H9 (cell line): ENCODE measurements around the gene DCC. TPM values are rescaled to one million over a fixed set of nuclear protein-coding genes. Genes with fewer than 3 reads are reported as not detected.

Experiments used
- DNase-seq: peaks from one replicate; pipeline ENCODE4 v3.0.0-alpha.2; 2017
- H2AFZ ChIP-seq: one replicate; pipeline ENCODE4 v1.6.1; 2013; ENCODE audit warnings: mild to moderate bottlenecking, low read length, control low read depth, moderate library complexity
- H2AK5ac ChIP-seq: 2 replicates; pipeline ENCODE4 v1.6.1; 2013; ENCODE audit warnings: low read length, control low read depth, mixed read lengths; ENCODE audit not compliant: insufficient read length
- H2BK120ac ChIP-seq: one replicate; pipeline ENCODE4 v1.6.1; 2013; ENCODE audit warnings: low read depth, mild to moderate bottlenecking, low read length, control low read depth, inconsistent platforms; ENCODE audit not compliant: poor library complexity, severe bottlenecking
- H2BK12ac ChIP-seq: 2 replicates; pipeline ENCODE4 v1.6.1; 2013; ENCODE audit warnings: low read length, control low read depth, mixed read lengths, low read depth; ENCODE audit not compliant: insufficient read length
- H2BK15ac ChIP-seq: 2 replicates; pipeline ENCODE4 v1.6.1; 2013; ENCODE audit warnings: low read depth, low read length, control low read depth
- H2BK20ac ChIP-seq: one replicate; pipeline ENCODE4 v1.6.1; 2013; ENCODE audit warnings: low read depth, mild to moderate bottlenecking, low read length, control low read depth, inconsistent platforms; ENCODE audit not compliant: poor library complexity, severe bottlenecking
- H2BK5ac ChIP-seq: 2 replicates; pipeline ENCODE4 v1.6.1; 2013; ENCODE audit warnings: low read length, control low read depth, mixed read lengths; ENCODE audit not compliant: insufficient read length
- H3K14ac ChIP-seq: 2 replicates; pipeline ENCODE4 v1.6.1; 2013; ENCODE audit warnings: low read length, control low read depth; ENCODE audit not compliant: insufficient read depth
- H3K18ac ChIP-seq: 2 replicates; pipeline ENCODE4 v1.6.1; 2013; ENCODE audit warnings: low read depth, mild to moderate bottlenecking, mixed read lengths, low read length, control low read depth; ENCODE audit not compliant: insufficient read length
- H3K23ac ChIP-seq: 2 replicates; pipeline ENCODE4 v1.6.1; 2013; ENCODE audit warnings: low read length, control low read depth, mixed read lengths, low read depth; ENCODE audit not compliant: insufficient read length
- H3K23me2 ChIP-seq: 2 replicates; pipeline ENCODE4 v1.6.1; 2013; ENCODE audit warnings: low read depth, mild to moderate bottlenecking, mixed read lengths, low read length, control low read depth; ENCODE audit not compliant: insufficient read length, poor library complexity, severe bottlenecking
- H3K27ac ChIP-seq: 2 replicates; pipeline ENCODE4 v1.5.1; 2013; ENCODE audit warnings: low read length, control low read depth, mixed read lengths, low read depth; ENCODE audit not compliant: insufficient read length
- H3K27me3 ChIP-seq: 2 replicates; pipeline ENCODE4 v1.6.1; 2013; ENCODE audit warnings: low read length, control low read depth, inconsistent platforms; ENCODE audit not compliant: insufficient read depth
- H3K4ac ChIP-seq: 2 replicates; pipeline ENCODE4 v1.6.1; 2013; ENCODE audit warnings: low read depth, mild to moderate bottlenecking, control low read depth, inconsistent platforms, low read length, moderate library complexity
- H3K4me1 ChIP-seq: 2 replicates; pipeline ENCODE4 v1.6.1; 2013; ENCODE audit warnings: low read length, control low read depth, inconsistent platforms; ENCODE audit not compliant: insufficient read depth
- H3K4me2 ChIP-seq: 2 replicates; pipeline ENCODE4 v1.6.1; 2013; ENCODE audit warnings: low read length, control low read depth, mixed read lengths; ENCODE audit not compliant: insufficient read length, insufficient read depth
- H3K56ac ChIP-seq: 2 replicates; pipeline ENCODE4 v1.6.1; 2013; ENCODE audit warnings: low read depth, mild to moderate bottlenecking, mixed read lengths, low read length, control low read depth; ENCODE audit not compliant: insufficient read length
- H3K79me1 ChIP-seq: 2 replicates; pipeline ENCODE4 v1.6.1; 2013; ENCODE audit warnings: low read depth, mild to moderate bottlenecking, moderate library complexity, low read length, control low read depth, inconsistent platforms; ENCODE audit not compliant: insufficient read depth, poor library complexity, severe bottlenecking
- H3K79me2 ChIP-seq: 2 replicates; pipeline ENCODE4 v1.6.1; 2013; ENCODE audit warnings: low read length, control low read depth, inconsistent platforms; ENCODE audit not compliant: insufficient read depth
- H3K9ac ChIP-seq: 2 replicates; pipeline ENCODE4 v1.6.1; 2013; ENCODE audit warnings: low read length, control low read depth, mixed read lengths; ENCODE audit not compliant: insufficient read length; ENCODE audit errors: extremely low read depth
- H3K9me3 ChIP-seq: one replicate; pipeline ENCODE4 v1.6.1; 2013; ENCODE audit warnings: low read depth, low read length, inconsistent platforms; ENCODE audit not compliant: control insufficient read depth
- H3T11ph ChIP-seq: one replicate; pipeline ENCODE4 v1.6.1; 2013; ENCODE audit warnings: mild to moderate bottlenecking, low read length, control low read depth, inconsistent platforms
- H4K20me1 ChIP-seq: one replicate; pipeline ENCODE4 v1.6.1; 2013; ENCODE audit not compliant: control insufficient read depth, insufficient read length, insufficient read depth
- H4K5ac ChIP-seq: 2 replicates; pipeline ENCODE4 v1.6.1; 2013; ENCODE audit warnings: low read depth, mild to moderate bottlenecking, mixed read lengths, low read length, control low read depth; ENCODE audit not compliant: insufficient read length
- H4K8ac ChIP-seq: replicated peaks from 2 replicates; pipeline ENCODE4 v1.6.1; 2013; ENCODE audit warnings: low read length, control low read depth, mixed read lengths, low read depth; ENCODE audit not compliant: insufficient read length
- H4K91ac ChIP-seq: 2 replicates; pipeline ENCODE4 v1.6.1; 2013; ENCODE audit warnings: low read depth, mild to moderate bottlenecking, moderate library complexity, mixed read lengths, low read length, control low read depth; ENCODE audit not compliant: insufficient read length
- H3K27ac Mint-ChIP-seq, 3 experiments: 2 replicates in 2 of 3; 3 replicates in 1 of 3; pipeline ENCODE4 v1.8.0; 2020 to 2021; ENCODE audit warnings: mixed read lengths in 3 of 3, mild to moderate bottlenecking in 1 of 3, moderate library complexity in 1 of 3
- H3K27me3 Mint-ChIP-seq: 2 replicates; pipeline ENCODE4 v1.8.0; 2021; ENCODE audit warnings: low read depth, mild to moderate bottlenecking, moderate library complexity, mixed read lengths
- H3K36me3 Mint-ChIP-seq, 3 experiments: 2 replicates in 2 of 3; 3 replicates in 1 of 3; pipeline ENCODE4 v1.8.0; 2020 to 2021; ENCODE audit warnings: low read depth in 3 of 3, mixed read lengths in 3 of 3; ENCODE audit not compliant: insufficient read depth in 1 of 3
- H3K4me1 Mint-ChIP-seq, 2 experiments: 2 replicates each; pipeline ENCODE4 v1.8.0; 2020; ENCODE audit warnings: mixed read lengths in 2 of 2
- H3K4me3 Mint-ChIP-seq, 2 experiments: 2 replicates in 1 of 2; 3 replicates in 1 of 2; pipeline ENCODE4 v1.8.0; 2020 to 2021; ENCODE audit warnings: mild to moderate bottlenecking in 2 of 2, mixed read lengths in 2 of 2, moderate library complexity in 1 of 2
- H3K9me3 Mint-ChIP-seq, 2 experiments: 2 replicates in 1 of 2; 3 replicates in 1 of 2; pipeline ENCODE4 v1.8.0; 2020; ENCODE audit warnings: mild to moderate bottlenecking in 2 of 2, mixed read lengths in 2 of 2, moderate library complexity in 1 of 2
- CTCF ChIP-seq: fragments of 200-600 bp; sonication (generic); conservative IDR thresholded peaks from 3 replicates; pipeline ENCODE4 v1.8.0; 2021; ENCODE audit warnings: antibody characterized with exemption, mild to moderate bottlenecking
- WGBS: extraction: QIAGEN DNeasy Blood & Tissue Kit; methylation state at CpG from one replicate; pipeline ENCODE4 v1.1.7; 2013; ENCODE audit warnings: missing lambda C conversion rate, low lambda C conversion rate, mixed read lengths; ENCODE audit not compliant: insufficient read length; ENCODE audit errors: extremely low coverage; 5-methylcytosine and 5-hydroxymethylcytosine counted together
- total RNA-seq: library from RNA; stranded (reverse); gene quantifications from 2 replicates; pipeline ENCODE4 v1.2.1, GENCODE V29; 2021

Gene DCC
- total RNA-seq, 1 experiment from 2014 or later = 0.35 TPM

- H3K27ac Mint-ChIP-seq = no peak overlapping the region
- no peak overlapping the region for H2AK5ac ChIP-seq
- H2BK5ac ChIP-seq = no peak overlapping the region
- no peak overlapping the region for H3K14ac ChIP-seq
- H3K79me1 ChIP-seq = no peaks in the 10 kb centered on the region
- no peaks in the 10 kb centered on the region for H3K27me3 Mint-ChIP-seq
- peaks cover 0 to 6% of the 10 kb centered on the region in 2 experiments; a peak in 2 of 4 replicates for H3K4me1 Mint-ChIP-seq
- H3K23me2 ChIP-seq = no peaks in the 10 kb centered on the region
- H4K8ac ChIP-seq = no peak overlapping the region
- no peak overlapping the region for H4K5ac ChIP-seq
- peak; percentile 92 for TF ChIP-seq CTCF
- H3K4ac ChIP-seq = no peak overlapping the region
- H3K9ac ChIP-seq = no peak overlapping the region
- no peak overlapping the region for H3K56ac ChIP-seq
- no peak overlapping the region for H3T11ph ChIP-seq
- no peak overlapping the region for H2AFZ ChIP-seq
- DNase-seq = peak; percentile 43
- no peak overlapping the region for H3K27ac ChIP-seq
- H3K9me3 ChIP-seq = no peaks in the 10 kb centered on the region
- no peak overlapping the region for H4K91ac ChIP-seq
- H2BK12ac ChIP-seq = no peak overlapping the region
- H3K18ac ChIP-seq = no peak overlapping the region
- H3K4me3 Mint-ChIP-seq = no peak overlapping the region
- H3K9me3 Mint-ChIP-seq = no peaks in the 10 kb centered on the region
- no peaks in the 10 kb centered on the region for H3K27me3 ChIP-seq
- no peaks in the 10 kb centered on the region for H3K36me3 Mint-ChIP-seq
- H4K20me1 ChIP-seq = no peaks in the 10 kb centered on the region
- no peaks in the 10 kb centered on the region for H3K79me2 ChIP-seq
- H3K4me1 ChIP-seq = no peaks in the 10 kb centered on the region
- no CpG with 5 or more reads among the region's 3 CpGs for WGBS
- no peak overlapping the region for H2BK15ac ChIP-seq
- no peak overlapping the region for H3K4me2 ChIP-seq
- H2BK120ac ChIP-seq = no peak overlapping the region
- H3K23ac ChIP-seq = no peak overlapping the region
- no peak overlapping the region for H2BK20ac ChIP-seq
Observed at GRCh38 chr18:52903857-52904256, 563.9 kb downstream of the DCC start.
